Naive thymus-derived CD4-positive, alpha-beta T cell (primary cell): ENCODE results near the gene DGCR8. TPM values are rescaled to one million over a fixed set of nuclear protein-coding genes. Genes with fewer than 3 reads are reported as not detected.

ENCODE experiments used
- ATAC-seq: fragments of 150-1000 bp; cut with Tn5 transposase; 2 replicates; pipeline ENCODE4 v1.10.0; 2021; ENCODE audit warnings: mild to moderate bottlenecking, moderate library complexity
- CTCF ChIA-PET: fragments of 350-600 bp; sonication (Branson Sonifier 250); formaldehyde crosslinking; loops from one replicate; lab custom pipeline; 2021; ENCODE audit warnings: antibody characterized with exemption; lab: Charles Lee
- POLR2A ChIA-PET: fragments of 350-600 bp; sonication (Branson Sonifier 250); formaldehyde crosslinking; loops from one replicate; lab custom pipeline; 2021; ENCODE audit warnings: antibody characterized with exemption, inconsistent platforms; lab: Charles Lee
- DNase-seq, 9 donors: peaks; one replicate each; pipeline versions ENCODE4 v3.0.0 to v3.0.0-alpha.2; 2020 to 2022; ENCODE audit warnings: mixed read lengths in 1 of 9
- H3K27ac ChIP-seq: one replicate; pipeline ENCODE4 v1.7.0; 2013; ENCODE audit warnings: mild to moderate bottlenecking, low read depth, low read length, moderate library complexity
- H3K27me3 ChIP-seq, 2 donors: one replicate each; pipeline ENCODE4 v1.7.0; 2013; ENCODE audit warnings: low read length in 2 of 2, mild to moderate bottlenecking in 2 of 2, moderate library complexity in 2 of 2; ENCODE audit not compliant: control insufficient read depth in 2 of 2, insufficient read depth in 2 of 2
- H3K36me3 ChIP-seq, 3 experiments: 1 replicate in 2 of 3; 2 replicates in 1 of 3; pipeline ENCODE4 v1.7.0; 2013; ENCODE audit warnings: low read length in 3 of 3, mild to moderate bottlenecking in 3 of 3, moderate library complexity in 1 of 3; ENCODE audit not compliant: insufficient read depth in 3 of 3, control insufficient read depth in 2 of 3
- H3K4me1 ChIP-seq, 2 donors: one replicate each; pipeline ENCODE4 v1.7.0; 2013; ENCODE audit warnings: low read length in 2 of 2, mild to moderate bottlenecking in 2 of 2, moderate library complexity in 1 of 2; ENCODE audit not compliant: control insufficient read depth in 2 of 2, insufficient read depth in 2 of 2
- H3K4me3 ChIP-seq: 2 replicates; pipeline ENCODE4 v1.7.0; 2013; ENCODE audit warnings: mild to moderate bottlenecking, low read length
- H3K9me3 ChIP-seq, 3 experiments: 1 replicate in 2 of 3; 2 replicates in 1 of 3; pipeline ENCODE4 v1.7.0; 2013; ENCODE audit warnings: low read length in 3 of 3; ENCODE audit not compliant: control insufficient read depth in 2 of 3
- H3K27ac Mint-ChIP-seq, 9 donors: one replicate each; pipeline ENCODE4 v1.8.0; 2020 to 2022; ENCODE audit warnings: mixed read lengths in 9 of 9, mild to moderate bottlenecking in 8 of 9, moderate library complexity in 5 of 9, inconsistent platforms in 2 of 9
- H3K27me3 Mint-ChIP-seq, 5 donors: one replicate each; pipeline ENCODE4 v1.8.0; 2021 to 2022; ENCODE audit warnings: mixed read lengths in 5 of 5, mild to moderate bottlenecking in 1 of 5
- H3K36me3 Mint-ChIP-seq, 5 donors: one replicate each; pipeline ENCODE4 v1.8.0; 2020 to 2022; ENCODE audit warnings: mixed read lengths in 5 of 5, mild to moderate bottlenecking in 3 of 5, inconsistent platforms in 1 of 5
- H3K4me1 Mint-ChIP-seq, 7 donors: one replicate each; pipeline ENCODE4 v1.8.0; 2020 to 2022; ENCODE audit warnings: mixed read lengths in 7 of 7, mild to moderate bottlenecking in 3 of 7, inconsistent platforms in 1 of 7
- H3K4me3 Mint-ChIP-seq, 10 donors: one replicate each; pipeline ENCODE4 v1.8.0; 2020 to 2022; ENCODE audit warnings: mild to moderate bottlenecking in 10 of 10, mixed read lengths in 10 of 10, moderate library complexity in 6 of 10, inconsistent platforms in 2 of 10
- H3K9me3 Mint-ChIP-seq, 11 donors: one replicate each; pipeline ENCODE4 v1.8.0; 2020 to 2022; ENCODE audit warnings: mixed read lengths in 11 of 11, mild to moderate bottlenecking in 4 of 11, inconsistent platforms in 1 of 11, moderate library complexity in 1 of 11
- intact Hi-C, 2 donors: fragments of 100-400 bp; cut with micrococcal nuclease; formaldehyde crosslinking; loops; one replicate each; pipeline ENCODE4 v1.15.1; 2023
- polyA plus RNA-seq, 2 donors: library from polyadenylated mRNA; unstranded; fragments of 300-500 nt; fragmentation: Illumina TruSeq; gene quantifications; one replicate each; pipeline ENCODE4 v1.2.3, GENCODE V29; 2021
- total RNA-seq, 6 experiments: library from RNA in 5 of 6; stranded (reverse) in 5 of 6; gene quantifications; 1 replicate in 5 of 6; 2 replicates in 1 of 6; pipeline ENCODE4 v1.2.3 and lab custom pipeline; 2021 to 2026

DGCR8 gene
- total and polyA plus RNA-seq, 7 experiments from 2014 or later = 4.1 to 63.6 (median 37.4) TPM

GRCh38 chr22:20141186-20142077, 61.4 kb downstream of the DGCR8 start:
- H3K27me3 ChIP-seq = no peaks in the 10 kb centered on the region
- DNase-seq (no peak), ATAC-seq (no peak)
- Mint-ChIP-seq H3K27me3 (no peaks in the 10 kb centered on the region), H3K4me1 (peaks cover 0 to 18% (median 11%) of the 10 kb centered on the region in 7 donors), H3K27ac (no peak overlapping the region), H3K36me3 (peaks cover 0 to 8% (median 0%) of the 10 kb centered on the region in 5 donors), H3K4me3 (no peak overlapping the region), H3K9me3 (no peaks in the 10 kb centered on the region)
- no peaks in the 10 kb centered on the region for H3K4me1 ChIP-seq
- no peak overlapping the region for H3K4me3 ChIP-seq
- H3K9me3 ChIP-seq = no peaks in the 10 kb centered on the region
- ChIA-PET CTCF (no interaction called here), POLR2A (no interaction called here)
- no peak overlapping the region for H3K27ac ChIP-seq
- intact Hi-C loops = no loop called here
- H3K36me3 ChIP-seq = peaks cover 0 to 58% (median 0%) of the 10 kb centered on the region in 3 experiments

GRCh38 chr22:20142711-20143621, 62.9 kb downstream of the DGCR8 start:
- ChIA-PET CTCF (no interaction called here), POLR2A (no interaction called here)
- no peak overlapping the region for H3K4me3 Mint-ChIP-seq
- H3K4me1 Mint-ChIP-seq = peaks cover 0 to 6% (median 2%) of the 10 kb centered on the region in 7 donors
- Histone ChIP-seq H3K27ac (no peak overlapping the region), H3K27me3 (no peaks in the 10 kb centered on the region), H3K4me3 (no peak overlapping the region), H3K9me3 (no peaks in the 10 kb centered on the region), H3K36me3 (peaks cover 0 to 58% (median 0%) of the 10 kb centered on the region in 3 experiments), H3K4me1 (no peaks in the 10 kb centered on the region)
- H3K27me3 Mint-ChIP-seq = no peaks in the 10 kb centered on the region
- DNase-seq (no peak), ATAC-seq (no peak)
- H3K9me3 Mint-ChIP-seq = no peaks in the 10 kb centered on the region
- peaks cover 0 to 8% (median 0%) of the 10 kb centered on the region in 5 donors for H3K36me3 Mint-ChIP-seq
- H3K27ac Mint-ChIP-seq = no peak overlapping the region
- intact Hi-C loops = no loop called here

GRCh38 chr22:20143883-20144665, 64.0 kb downstream of the DGCR8 start:
- H3K9me3 Mint-ChIP-seq = no peaks in the 10 kb centered on the region
- H3K36me3 Mint-ChIP-seq = peaks cover 0 to 6% (median 0%) of the 10 kb centered on the region in 5 donors
- ChIA-PET CTCF (no interaction called here), POLR2A (no interaction called here)
- H3K4me3 Mint-ChIP-seq = no peak overlapping the region
- Histone ChIP-seq H3K36me3 (peaks cover 0 to 55% (median 0%) of the 10 kb centered on the region in 3 experiments), H3K27me3 (no peaks in the 10 kb centered on the region), H3K9me3 (no peaks in the 10 kb centered on the region), H3K27ac (no peak overlapping the region), H3K4me1 (no peaks in the 10 kb centered on the region), H3K4me3 (no peak overlapping the region)
- intact Hi-C loops = no loop called here
- peak overlapping the region in 1 of 9 donors; percentile 21 for H3K27ac Mint-ChIP-seq
- no peak for DNase-seq
- H3K4me1 Mint-ChIP-seq = no peaks in the 10 kb centered on the region
- ATAC-seq = no peak
- no peaks in the 10 kb centered on the region for H3K27me3 Mint-ChIP-seq

GRCh38 chr22:20145206-20145831, 65.3 kb downstream of the DGCR8 start:
- no peak overlapping the region for H3K27ac ChIP-seq

GRCh38 chr22:20145832-20146223, 65.8 kb downstream of the DGCR8 start:
- H3K4me1 ChIP-seq = no peaks in the 10 kb centered on the region
- DNase-seq (no peak), ATAC-seq (no peak)
- intact Hi-C loops = no loop called here
- Mint-ChIP-seq H3K27me3 (no peaks in the 10 kb centered on the region), H3K4me3 (no peak overlapping the region), H3K4me1 (no peaks in the 10 kb centered on the region), H3K36me3 (no peaks in the 10 kb centered on the region), H3K27ac (no peak overlapping the region), H3K9me3 (no peaks in the 10 kb centered on the region)
- ChIA-PET POLR2A (no interaction called here), CTCF (no interaction called here)
- no peak overlapping the region for H3K27ac ChIP-seq
- H3K27me3 ChIP-seq = no peaks in the 10 kb centered on the region
- no peak overlapping the region for H3K4me3 ChIP-seq
- no peaks in the 10 kb centered on the region for H3K9me3 ChIP-seq
- H3K36me3 ChIP-seq = peaks cover 0 to 43% (median 0%) of the 10 kb centered on the region in 3 experiments

More at GRCh38 chr22:20145206-20145831, 65.3 kb downstream of the DGCR8 start:
- H3K36me3 Mint-ChIP-seq = no peaks in the 10 kb centered on the region
- H3K27me3 Mint-ChIP-seq = no peaks in the 10 kb centered on the region
- ChIA-PET POLR2A (no interaction called here), CTCF (interaction anchor here (0.6 kb wide), 1 partner anchor 464 kb away, joined by 3 read pairs; no protein-coding TSS in a partner anchor)
- Histone ChIP-seq H3K4me1 (no peaks in the 10 kb centered on the region), H3K9me3 (no peaks in the 10 kb centered on the region), H3K36me3 (peaks cover 0 to 46% (median 0%) of the 10 kb centered on the region in 3 experiments), H3K27me3 (no peaks in the 10 kb centered on the region), H3K4me3 (no peak overlapping the region)
- H3K9me3 Mint-ChIP-seq = no peaks in the 10 kb centered on the region
- H3K4me3 Mint-ChIP-seq = no peak overlapping the region
- no peaks in the 10 kb centered on the region for H3K4me1 Mint-ChIP-seq
- ATAC-seq (no peak), DNase-seq (no peak)
- no peak overlapping the region for H3K27ac Mint-ChIP-seq
- intact Hi-C loops = no loop called here

- no peaks in the 10 kb centered on the region for H3K9me3 ChIP-seq
- no peaks in the 10 kb centered on the region for H3K36me3 Mint-ChIP-seq
- H3K4me3 Mint-ChIP-seq = no peak overlapping the region
- H3K27ac ChIP-seq = no peak overlapping the region
- H3K4me1 Mint-ChIP-seq = no peaks in the 10 kb centered on the region
- H3K4me3 ChIP-seq = no peak overlapping the region
- peaks cover 0 to 34% (median 0%) of the 10 kb centered on the region in 3 experiments for H3K36me3 ChIP-seq
- no peak for ATAC-seq
- ChIA-PET CTCF (no interaction called here), POLR2A (no interaction called here)
- no peaks in the 10 kb centered on the region for H3K9me3 Mint-ChIP-seq
- intact Hi-C loops = no loop called here
- H3K27me3 ChIP-seq = no peaks in the 10 kb centered on the region
- H3K27me3 Mint-ChIP-seq = no peaks in the 10 kb centered on the region
- DNase-seq = no peak
- H3K4me1 ChIP-seq = no peaks in the 10 kb centered on the region
- H3K27ac Mint-ChIP-seq = no peak overlapping the region
Measured at GRCh38 chr22:20146777-20147176, 66.7 kb downstream of the DGCR8 start.
